Mononuclear cell (primary cell): ENCODE data around the gene NOM1. TPM values are rescaled to one million over a fixed set of nuclear protein-coding genes. Genes with fewer than 3 reads are reported as not detected.
"Not testable (repeated sequence)": the region's sequence is repeated elsewhere in the genome, so short reads cannot be mapped to it uniquely, and the experiment has no call there.

Source experiments
- H3K27me3 ChIP-seq: 2 replicates; pipeline ENCODE4 v1.6.0; 2011; ENCODE audit warnings: low read length, control low read depth; ENCODE audit not compliant: insufficient read depth
- H3K4me1 ChIP-seq: 2 replicates; pipeline ENCODE4 v1.5.1; 2011; ENCODE audit warnings: mild to moderate bottlenecking, low read length, control low read depth; ENCODE audit not compliant: insufficient read depth
- H3K4me3 ChIP-seq: 2 replicates; pipeline ENCODE4 v1.5.1; 2011; ENCODE audit warnings: mild to moderate bottlenecking, low read length, moderate library complexity
- H3K9me3 ChIP-seq: 2 replicates; pipeline ENCODE4 v1.5.1; 2011; ENCODE audit warnings: low read depth, mild to moderate bottlenecking, control low read depth, low read length
- total RNA-seq: library from RNA; depleted of rRNA; stranded (reverse); fragments of >200 nt; gene quantifications from one replicate; pipeline ENCODE4 v1.2.3, GENCODE V29; 2012

NOM1 gene
- total RNA-seq: 17.3 TPM

DNA sequence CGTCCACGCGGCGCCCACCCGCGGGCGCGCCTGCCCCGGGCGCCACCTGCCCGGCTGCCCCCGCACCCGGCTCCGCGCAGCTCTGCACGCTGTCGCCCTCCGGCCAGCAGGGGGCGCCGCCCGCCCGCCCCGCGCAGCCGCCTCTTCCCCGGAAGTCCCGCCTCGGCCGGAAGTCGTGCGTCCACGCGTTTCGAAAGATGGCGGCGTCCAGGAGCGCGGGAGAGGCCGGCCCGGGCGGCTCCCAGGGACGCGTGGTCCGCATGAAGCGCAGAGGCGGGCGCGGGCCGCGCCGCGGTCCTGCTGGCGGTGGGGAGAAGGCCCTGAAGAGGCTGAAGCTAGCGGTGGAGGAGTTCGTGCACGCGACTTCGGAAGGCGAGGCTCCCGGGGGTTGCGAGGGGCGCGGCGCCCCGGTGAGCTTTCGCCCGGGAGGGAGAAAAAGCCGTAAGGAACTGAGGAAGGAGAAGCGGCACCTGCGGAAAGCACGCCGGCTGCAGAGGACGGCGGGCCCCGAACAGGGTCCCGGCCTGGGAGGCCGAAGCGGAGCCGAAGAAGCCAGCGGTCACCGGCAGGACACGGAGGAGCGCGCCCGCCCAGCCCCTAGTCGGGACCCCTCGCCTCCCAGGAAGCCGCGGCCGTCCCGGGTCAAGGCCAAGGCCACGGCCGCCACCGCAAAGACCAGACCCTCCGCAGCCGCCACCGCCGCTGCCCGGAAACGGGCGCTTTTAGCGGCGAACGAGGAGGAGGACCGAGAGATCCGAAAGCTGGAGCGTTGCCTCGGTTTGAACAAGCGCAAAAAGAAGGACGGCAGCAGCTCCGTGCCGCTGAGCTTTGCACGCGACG is at the start of gene NOM1:
Gene NOM1 (plus strand): TSS at position 172 of the 840 bp plus-strand sequence. CDS start 26 bp downstream, at position 198.
- Histone ChIP-seq H3K9me3 (no peaks in the 10 kb centered on the region), H3K4me1 (peaks cover 29% of the 10 kb centered on the region), H3K27me3 (peaks cover 5% of the 10 kb centered on the region), H3K4me3 (peak within 1 kb of the TSS; percentile 97)

DNA sequence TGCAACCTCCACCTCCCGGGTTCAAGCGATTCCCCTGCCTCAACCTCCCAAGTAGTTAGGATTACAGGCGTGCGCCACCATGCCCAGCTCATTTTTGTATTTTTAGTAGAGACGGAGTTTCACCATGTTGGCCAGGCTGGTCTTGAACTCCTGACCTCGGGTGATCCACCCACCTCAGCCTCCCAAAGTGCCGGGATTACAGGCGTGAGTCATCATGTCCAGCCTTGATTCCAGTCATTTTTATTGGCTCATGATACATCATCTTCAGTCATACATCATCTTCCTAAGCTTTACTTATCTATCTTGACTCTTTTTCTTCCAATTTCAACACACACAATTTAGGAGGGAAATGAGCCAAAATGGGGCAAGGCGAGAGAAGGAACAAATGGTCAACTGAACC is 49.4 kb upstream of the NOM1 start:
- H3K9me3 ChIP-seq, H3K4me3 ChIP-seq, H3K27me3 ChIP-seq: not testable (repeated sequence)
- peaks cover 17% of the 10 kb centered on the region for H3K4me1 ChIP-seq

DNA sequence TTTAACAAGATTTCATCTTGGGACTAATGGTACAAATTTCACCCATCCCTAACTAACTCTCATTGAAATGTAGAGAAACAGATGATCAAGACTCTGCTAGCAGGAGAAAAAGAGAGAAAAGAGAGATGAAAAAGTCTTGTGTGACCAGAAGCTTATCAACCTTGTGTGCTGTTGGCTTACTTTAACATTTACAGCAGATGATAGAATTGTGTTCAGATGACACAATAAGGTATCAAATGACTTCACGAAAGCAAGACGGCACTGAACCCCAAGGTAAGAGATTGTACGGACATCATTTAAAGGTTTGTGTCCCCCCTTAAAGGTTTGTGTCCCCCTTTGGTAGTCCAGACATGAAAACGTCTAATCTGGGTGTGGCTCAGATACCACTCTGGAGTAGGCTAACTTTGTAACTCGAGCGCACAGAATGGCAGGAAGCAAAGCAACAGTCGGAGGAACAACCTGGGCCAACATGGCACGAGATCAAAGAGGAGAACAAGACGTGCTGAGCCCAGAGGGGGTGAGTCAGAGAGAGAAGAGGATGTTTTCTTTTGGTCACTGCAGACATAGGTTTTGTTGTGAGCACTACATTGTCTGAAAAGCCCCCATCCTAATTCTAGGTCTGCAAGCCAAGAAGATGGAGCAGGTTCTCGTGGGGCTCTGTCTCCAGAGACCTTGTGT is 46.1 kb upstream of the NOM1 start:
- Histone ChIP-seq H3K4me1 (no peaks in the 10 kb centered on the region), H3K9me3 (no peaks in the 10 kb centered on the region), H3K27me3 (no peaks in the 10 kb centered on the region), H3K4me3 (no peak overlapping the region)

- H3K27me3 ChIP-seq: no peaks in the 10 kb centered on the region
- no peaks in the 10 kb centered on the region for H3K9me3 ChIP-seq
- H3K4me1 ChIP-seq: no peaks in the 10 kb centered on the region
- H3K4me3 ChIP-seq: no peak overlapping the region
Observed at GRCh38 chr7:156906200-156906649, 43.3 kb upstream of the NOM1 start.

GRCh38 chr7:156907656-156908055 is 41.9 kb upstream of the NOM1 start:
- H3K27me3 ChIP-seq: no peaks in the 10 kb centered on the region
- no peaks in the 10 kb centered on the region for H3K9me3 ChIP-seq
- H3K4me1 ChIP-seq: no peaks in the 10 kb centered on the region
- no peak overlapping the region for H3K4me3 ChIP-seq

GRCh38 chr7:156909574-156910252 is 39.8 kb upstream of the NOM1 start:
- not testable (repeated sequence) for H3K4me3 ChIP-seq, H3K4me1 ChIP-seq, H3K27me3 ChIP-seq, H3K9me3 ChIP-seq

DNA sequence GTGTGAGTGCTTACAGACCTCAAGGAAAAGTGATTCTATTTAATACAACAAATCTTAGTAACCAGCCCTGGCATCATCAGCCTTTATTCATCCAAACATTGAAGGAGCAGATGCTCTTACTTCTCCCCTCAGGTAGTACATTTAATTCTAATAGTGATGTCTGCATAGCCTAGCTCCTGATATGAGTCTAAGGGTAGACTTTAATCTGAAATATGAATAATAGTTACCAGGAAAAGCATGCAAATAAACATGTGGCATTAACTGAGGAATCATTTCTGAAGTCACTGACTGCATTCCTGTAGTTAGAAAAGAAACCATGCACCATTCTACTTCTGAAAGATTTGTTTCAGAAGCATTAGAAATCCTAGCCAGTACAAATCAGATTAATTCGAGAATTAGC is 30.9 kb upstream of the NOM1 start:
- no peak overlapping the region for H3K4me3 ChIP-seq

GRCh38 chr7:156919132-156919713 is 30.3 kb upstream of the NOM1 start:
- Histone ChIP-seq H3K9me3 (no peaks in the 10 kb centered on the region), H3K27me3 (peaks cover 4% of the 10 kb centered on the region), H3K4me1 (peaks cover 12% of the 10 kb centered on the region), H3K4me3 (no peak overlapping the region)

More for the DNA sequence above, 30.9 kb upstream of the NOM1 start:
- no peaks in the 10 kb centered on the region for H3K9me3 ChIP-seq
- peaks cover 4% of the 10 kb centered on the region for H3K27me3 ChIP-seq
- peaks cover 12% of the 10 kb centered on the region for H3K4me1 ChIP-seq

DNA sequence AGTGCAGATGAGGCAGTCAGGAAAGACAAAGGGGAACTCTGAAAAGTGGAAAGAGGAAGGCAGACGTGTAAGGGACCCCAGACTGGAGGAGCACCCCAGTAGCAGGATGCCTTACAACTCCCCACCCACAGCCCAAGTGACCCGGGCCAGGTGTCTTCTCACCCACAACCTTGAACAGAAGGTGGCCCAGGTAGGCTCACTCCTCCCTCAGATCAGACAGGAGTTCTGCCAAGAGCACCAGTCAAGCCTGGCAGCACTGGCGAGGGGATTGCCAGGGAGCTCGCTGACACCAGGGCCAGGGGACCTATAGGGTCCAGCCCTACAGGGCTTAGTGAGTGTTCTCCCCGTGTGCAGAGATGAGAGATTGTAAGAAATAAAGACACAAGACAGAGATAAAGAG is 29.4 kb upstream of the NOM1 start:
- H3K27me3 ChIP-seq: peaks cover 4% of the 10 kb centered on the region
- H3K4me3 ChIP-seq: no peak overlapping the region
- H3K9me3 ChIP-seq: no peaks in the 10 kb centered on the region
- H3K4me1 ChIP-seq: peaks cover 12% of the 10 kb centered on the region

DNA sequence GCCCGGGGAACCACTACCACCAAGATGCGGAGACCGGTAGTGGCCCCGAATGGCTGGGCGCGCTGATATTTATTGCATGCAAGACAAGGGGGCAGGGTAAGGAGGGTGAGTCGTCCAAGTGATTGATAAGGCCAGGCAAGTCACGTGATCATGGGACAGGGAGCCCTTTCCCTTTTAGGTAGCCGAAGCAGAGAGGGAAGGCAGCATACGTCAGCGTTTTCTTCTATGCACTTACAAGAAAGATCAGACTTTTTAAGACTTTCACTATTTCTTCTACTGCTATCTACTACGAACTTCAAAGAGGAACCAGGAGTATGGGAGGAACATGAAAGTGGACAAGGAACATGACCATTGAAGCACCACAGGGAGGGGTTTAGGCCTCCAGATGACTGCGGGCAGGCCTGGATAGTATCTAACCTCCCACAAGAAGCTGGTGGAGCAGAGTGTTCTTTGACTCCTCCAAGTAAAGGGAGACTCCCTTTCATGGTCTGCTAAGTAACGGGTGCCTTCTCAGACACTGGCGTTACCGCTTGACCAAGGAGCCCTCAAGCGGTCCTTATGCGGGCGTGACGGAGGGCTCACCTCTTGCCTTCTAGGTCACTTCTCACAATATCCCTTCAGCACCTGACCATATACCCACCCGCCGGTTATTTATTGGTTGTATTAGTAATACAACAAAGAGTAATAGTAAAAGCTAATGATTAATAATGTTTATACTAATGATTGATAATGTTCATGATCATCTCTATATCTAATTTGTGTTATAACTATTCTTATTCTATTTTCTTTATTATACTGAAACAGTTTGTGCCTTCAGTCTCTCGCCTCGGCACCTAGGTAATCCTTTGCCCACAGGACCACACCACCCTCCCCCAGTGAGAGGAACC is 28.8 kb upstream of the NOM1 start:
- not testable (repeated sequence) for H3K27me3 ChIP-seq, H3K9me3 ChIP-seq, H3K4me3 ChIP-seq
- peaks cover 12% of the 10 kb centered on the region for H3K4me1 ChIP-seq

- H3K9me3 ChIP-seq, H3K27me3 ChIP-seq, H3K4me3 ChIP-seq: not testable (repeated sequence)
- H3K4me1 ChIP-seq: peaks cover 12% of the 10 kb centered on the region
Observed at GRCh38 chr7:156922304-156922703, 27.2 kb upstream of the NOM1 start.

DNA sequence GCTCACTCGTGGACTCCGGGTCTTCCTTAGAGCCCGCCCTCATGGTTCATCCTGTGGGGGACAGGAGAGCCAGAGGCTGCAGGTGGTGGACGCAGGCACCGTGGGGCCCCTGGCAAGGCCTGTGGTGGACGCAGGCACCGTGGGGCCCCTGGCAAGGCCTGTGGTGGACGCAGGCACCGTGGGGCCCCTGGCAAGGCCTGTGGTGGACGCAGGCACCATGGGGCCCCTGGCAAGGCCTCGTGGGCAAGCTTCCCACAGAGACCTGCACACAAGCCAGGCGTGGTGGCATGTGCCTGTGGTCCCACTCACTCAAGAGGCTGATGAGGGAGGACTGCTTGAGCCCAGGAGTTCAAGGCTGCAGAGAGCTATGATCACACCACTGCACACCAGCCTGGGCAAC is 23.7 kb upstream of the NOM1 start:
- not testable (repeated sequence) for H3K4me3 ChIP-seq, H3K9me3 ChIP-seq, H3K27me3 ChIP-seq
- peaks cover 12% of the 10 kb centered on the region for H3K4me1 ChIP-seq

DNA sequence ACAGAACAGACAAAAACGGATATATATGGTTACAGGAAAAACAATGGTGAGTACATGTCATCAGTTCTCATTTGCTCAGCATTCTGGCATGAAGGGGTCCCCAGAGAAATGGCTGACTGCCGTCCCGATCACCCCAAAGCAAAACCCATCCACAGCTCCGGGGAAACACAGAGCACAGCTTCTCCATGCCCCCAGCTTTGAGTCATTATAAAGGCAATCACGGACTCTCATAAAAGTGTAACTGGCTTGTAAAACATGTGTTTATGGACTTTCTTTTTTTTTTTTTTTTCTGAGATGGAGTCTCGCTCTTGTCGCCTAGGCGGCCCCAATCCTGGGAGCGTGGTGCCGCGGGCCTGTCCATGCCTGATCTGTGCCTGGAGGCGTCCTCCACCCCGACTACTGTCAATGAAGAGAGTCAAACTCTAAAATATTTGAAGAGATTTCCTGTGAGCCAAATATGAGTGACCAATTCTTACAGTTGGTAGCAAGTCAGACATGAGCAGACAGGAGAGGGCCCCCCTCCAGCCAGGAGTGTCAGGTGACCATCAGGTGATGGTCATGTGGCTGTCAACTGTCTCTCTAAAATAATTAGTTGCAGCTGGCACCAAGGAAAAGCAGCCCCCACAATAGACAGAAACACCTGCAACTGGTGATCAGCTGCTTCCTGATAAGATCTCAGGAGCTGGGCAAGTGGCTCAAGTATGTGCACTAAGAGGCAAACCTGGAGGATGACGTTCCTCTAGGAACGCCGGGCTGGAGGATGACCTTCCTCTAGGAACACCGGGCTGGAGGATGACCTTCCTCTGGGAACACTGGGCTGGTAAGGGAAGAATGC is 21.7 kb upstream of the NOM1 start:
- no peak overlapping the region for H3K4me3 ChIP-seq
- H3K9me3 ChIP-seq: no peaks in the 10 kb centered on the region
- H3K27me3 ChIP-seq: no peaks in the 10 kb centered on the region
- H3K4me1 ChIP-seq: peaks cover under 1% of the 10 kb centered on the region

GRCh38 chr7:156928406-156928747 is 21.1 kb upstream of the NOM1 start:
- Histone ChIP-seq H3K9me3 (no peaks in the 10 kb centered on the region), H3K4me1 (no peaks in the 10 kb centered on the region), H3K4me3 (no peak overlapping the region), H3K27me3 (no peaks in the 10 kb centered on the region)
